ENCODE data around the gene GJB5. TPM values are rescaled to one million over a fixed set of nuclear protein-coding genes. Genes with fewer than 3 reads are reported as not detected.

The GJB5 gene
- total and polyA plus RNA-seq, 2 of the 8 experiments (the other 6 are each of a cell fraction or from before 2014, with no cell fraction given) = 0.86 to 3.1 TPM

- Histone ChIP-seq H3K27ac (ENCODE audit: low read depth, low read length) (no peak overlapping the region), H4K91ac (replicated peaks; ENCODE audit: insufficient read length, low read length) (no peak overlapping the region), H3K27me3 (replicated peaks in 1 of 4; ENCODE audit: control insufficient read depth in 3 of 4, extremely low read depth in 1 of 4, insufficient read depth in 3 of 4, low read length in 3 of 4) (0 out of 7 replicates have a peak, but pooled peaks cover 0 to 3% (median 0%) of the 10 kb centered on the region in 4 experiments), H3K36me3 (ENCODE audit: control insufficient read depth in 2 of 4, insufficient read depth in 4 of 4, low read length in 3 of 4) (no peaks in the 10 kb centered on the region), H2BK15ac (ENCODE audit: low read length) (no peak overlapping the region), H4K5ac (ENCODE audit: insufficient read length, low read depth, low read length) (no peak overlapping the region), H2BK120ac (replicated peaks; ENCODE audit: low read depth, low read length) (no peak overlapping the region), H3K18ac (ENCODE audit: extremely low read depth, low read length) (no peak overlapping the region), H3K4me3 (ENCODE audit: extremely low read depth in 1 of 4, insufficient read depth in 2 of 4, low read depth in 3 of 4, low read length in 4 of 4) (no peak overlapping the region), H3K9me3 (ENCODE audit: insufficient read depth in 2 of 2, low read depth in 1 of 2, low read length in 1 of 2) (no peaks in the 10 kb centered on the region), H3K23ac (ENCODE audit: insufficient read length) (no peak overlapping the region), H4K20me1 (replicated peaks in 1 of 2; ENCODE audit: control insufficient read depth in 1 of 2, insufficient read depth in 2 of 2, low read length in 2 of 2) (no peaks in the 10 kb centered on the region), H3K79me2 (ENCODE audit: control insufficient read depth in 1 of 2, insufficient read depth in 2 of 2, low read length in 2 of 2) (no peaks in the 10 kb centered on the region), H3K23me2 (ENCODE audit: low read depth, low read length) (peaks cover 8% of the 10 kb centered on the region; the same call in 1 of the 2 replicates), H2AFZ (ENCODE audit: low read length) (no peak overlapping the region), H3K4ac (replicated peaks; ENCODE audit: insufficient read length, low read depth, low read length) (no peak overlapping the region), H2BK12ac (ENCODE audit: low read depth, low read length) (no peak overlapping the region), H3K4me1 (replicated peaks in 1 of 4; ENCODE audit: control insufficient read depth in 3 of 4, insufficient read depth in 4 of 4, low read length in 3 of 4) (no peaks in the 10 kb centered on the region), H2BK20ac (ENCODE audit: low read length) (no peak overlapping the region), H4K8ac (ENCODE audit: extremely low read depth, insufficient read depth, low read length) (no peak overlapping the region), H3K4me2 (ENCODE audit: insufficient read depth in 1 of 2, low read depth in 2 of 2, low read length in 2 of 2) (no peak overlapping the region), H2BK5ac (ENCODE audit: low read depth, low read length) (no peak overlapping the region), H3K79me1 (ENCODE audit: low read depth, low read length) (no peaks in the 10 kb centered on the region), H2AK5ac (ENCODE audit: low read depth, low read length) (no peak overlapping the region), H3K9ac (replicated peaks in 1 of 4; ENCODE audit: extremely low read depth in 1 of 4, low read depth in 3 of 4, low read length in 3 of 4) (no peak overlapping the region), H3K56ac (replicated peaks; ENCODE audit: insufficient read length, low read depth, low read length) (no peak overlapping the region), H3K14ac (ENCODE audit: insufficient read length) (no peak overlapping the region)
- WGBS, 2 experiments (ENCODE audit: extremely low coverage in 1 of 2, insufficient coverage in 1 of 2, insufficient read length in 1 of 2, insufficient replicate concordance in 2 of 2, low coverage in 1 of 2, low lambda C conversion rate in 2 of 2, missing lambda C conversion rate in 1 of 2) = 86% methylated on average over 8 of the region's 8 CpGs; no CpG with 5 or more reads in 1 of the 2 experiments
- FAIRE-seq (no peak), DNase-seq (ENCODE audit: low read depth in 1 of 2, low spot score in 2 of 2) (no peak)
- ChIA-PET CTCF (ENCODE audit: partially characterized antibody) (interaction anchor here (0.9 to 1.8 kb wide), 5 partner anchors 10 to 78 kb away, joined by 3 to 8 read pairs (median 3); partner anchors contain the start of gene GJB4), POLR2A (ENCODE audit: partially characterized antibody) (no interaction called here)
- TF ChIP-seq SP1 (IDR thresholded peaks at IDR 0.05; ENCODE audit: low read depth, low read length) (no peak), SIRT6 (IDR thresholded peaks at IDR 0.05; ENCODE audit: low read length) (no peak), CREB1 (IDR thresholded peaks at IDR 0.05) (no peak), MAX (IDR thresholded peaks at IDR 0.05) (no peak), ATF2 (IDR thresholded peaks at IDR 0.05; ENCODE audit: low read length) (no peak), JUN (IDR thresholded peaks at IDR 0.05; ENCODE audit: low read depth, low read length) (no peak)
Measured at GRCh38 chr1:34774957-34775356, 20.1 kb downstream of the GJB5 start.

Measured in H1 (cell line).